ENCODE measurements around the gene NAALADL2. TPM values are rescaled to one million over a fixed set of nuclear protein-coding genes. Genes with fewer than 3 reads are reported as not detected.

NAALADL2 gene
- total and polyA plus RNA-seq, 2 donors (not counting 1 experiment from before 2014, with no cell fraction given): not detected

DNA sequence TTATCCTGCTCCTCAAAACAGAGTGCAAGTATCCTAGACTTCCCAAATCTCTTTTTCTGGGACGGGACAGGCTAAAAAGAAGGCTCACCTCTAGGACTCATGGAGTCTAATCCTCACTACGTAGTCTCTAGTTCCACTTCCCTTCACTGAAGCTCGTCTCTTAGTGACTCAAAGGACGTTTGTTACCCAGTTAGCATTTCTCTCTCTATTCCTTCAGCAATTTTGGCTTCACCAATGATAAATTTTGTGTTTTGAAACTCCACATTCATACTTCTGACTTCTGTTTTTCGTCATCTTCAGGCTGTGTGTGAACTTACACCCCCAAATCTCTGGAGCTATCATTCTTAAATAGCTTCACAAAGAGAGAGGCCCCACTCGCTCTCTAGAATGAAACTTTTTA, 627.1 kb downstream of the NAALADL2 start:
- Mint-ChIP-seq H3K9me3 (ENCODE audit: insufficient read depth) (no peaks in the 10 kb centered on the region), H3K27me3 (no peaks in the 10 kb centered on the region), H3K27ac (no peak overlapping the region), H3K4me3 (no peak overlapping the region), H3K4me1 (no peaks in the 10 kb centered on the region)
- Histone ChIP-seq H3K4me2 (replicated peaks; ENCODE audit: low read depth, low read length, poor library complexity, severe bottlenecking) (no peak overlapping the region), H3K9ac (ENCODE audit: low read length) (no peak overlapping the region), H3K4me1 (ENCODE audit: control insufficient read depth in 2 of 2, insufficient read depth in 2 of 2, low read length in 2 of 2) (no peaks in the 10 kb centered on the region), H2AFZ (ENCODE audit: insufficient read depth, low read depth, low read length, poor library complexity, severe bottlenecking) (no peak overlapping the region), H3K4me3 (ENCODE audit: control extremely low read depth in 1 of 5, extremely low read depth in 1 of 5, insufficient read depth in 1 of 5, low read depth in 2 of 5, low read length in 4 of 5) (no peak overlapping the region), H3K36me3 (replicated peaks in 1 of 2; ENCODE audit: control extremely low read depth in 1 of 2, control insufficient read depth in 1 of 2, extremely low read depth in 1 of 2, insufficient read depth in 2 of 2, low read length in 1 of 2) (no peaks in the 10 kb centered on the region), H3K9me3 (ENCODE audit: control extremely low read depth in 1 of 3, control insufficient read depth in 2 of 3, insufficient read depth in 1 of 3, low read length in 2 of 3) (no peaks in the 10 kb centered on the region), H3K27me3 (replicated peaks in 1 of 4; ENCODE audit: control extremely low read depth in 1 of 4, control insufficient read depth in 3 of 4, insufficient read depth in 4 of 4, low read length in 3 of 4) (no peaks in the 10 kb centered on the region), H4K20me1 (ENCODE audit: control insufficient read depth, insufficient read depth, low read length, poor library complexity, severe bottlenecking) (no peaks in the 10 kb centered on the region), H3K27ac (ENCODE audit: low read length in 2 of 2) (no peak overlapping the region), H3K79me2 (ENCODE audit: control insufficient read depth, insufficient read depth, low read length) (no peaks in the 10 kb centered on the region)
- TF ChIP-seq, protein P1, sequence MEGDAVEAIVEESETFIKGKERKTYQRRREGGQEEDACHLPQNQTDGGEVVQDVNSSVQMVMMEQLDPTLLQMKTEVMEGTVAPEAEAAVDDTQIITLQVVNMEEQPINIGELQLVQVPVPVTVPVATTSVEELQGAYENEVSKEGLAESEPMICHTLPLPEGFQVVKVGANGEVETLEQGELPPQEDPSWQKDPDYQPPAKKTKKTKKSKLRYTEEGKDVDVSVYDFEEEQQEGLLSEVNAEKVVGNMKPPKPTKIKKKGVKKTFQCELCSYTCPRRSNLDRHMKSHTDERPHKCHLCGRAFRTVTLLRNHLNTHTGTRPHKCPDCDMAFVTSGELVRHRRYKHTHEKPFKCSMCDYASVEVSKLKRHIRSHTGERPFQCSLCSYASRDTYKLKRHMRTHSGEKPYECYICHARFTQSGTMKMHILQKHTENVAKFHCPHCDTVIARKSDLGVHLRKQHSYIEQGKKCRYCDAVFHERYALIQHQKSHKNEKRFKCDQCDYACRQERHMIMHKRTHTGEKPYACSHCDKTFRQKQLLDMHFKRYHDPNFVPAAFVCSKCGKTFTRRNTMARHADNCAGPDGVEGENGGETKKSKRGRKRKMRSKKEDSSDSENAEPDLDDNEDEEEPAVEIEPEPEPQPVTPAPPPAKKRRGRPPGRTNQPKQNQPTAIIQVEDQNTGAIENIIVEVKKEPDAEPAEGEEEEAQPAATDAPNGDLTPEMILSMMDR (IDR thresholded peaks at IDR 0.05): no peak
- TF ChIP-seq EZH2 (IDR thresholded peaks at IDR 0.05; ENCODE audit: borderline replicate concordance, insufficient read depth, low read depth, low read length, poor library complexity, severe bottlenecking): no peak
- ATAC-seq (ENCODE audit: low read depth): no peak
- intact Hi-C loops (cut with micrococcal nuclease): no loop called here
- no peak for DNase-seq
- POLR2A ChIA-PET: no interaction called here
- CTCF ChIA-PET: no interaction called here
- 65% methylated on average over 4 of the region's 6 CpGs for WGBS (ENCODE audit: insufficient coverage)

DNA sequence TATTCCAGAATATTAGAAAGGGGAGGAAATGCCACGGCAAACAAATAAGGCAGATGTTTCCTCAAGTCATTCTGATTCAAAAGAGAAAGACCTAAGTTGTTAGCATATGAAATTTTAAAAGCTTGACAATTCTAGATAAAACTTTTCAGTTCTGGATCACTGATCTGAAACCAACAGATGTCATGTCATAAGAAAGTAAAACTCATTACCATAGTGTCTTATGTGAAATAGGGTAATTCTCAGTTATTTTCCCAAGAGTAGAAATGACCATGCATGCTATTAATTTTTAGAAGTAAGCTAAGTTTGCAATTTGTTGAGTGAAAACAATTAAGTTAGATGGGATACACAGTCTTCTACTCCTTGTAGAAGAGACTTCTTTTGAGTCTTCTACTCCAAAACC, 630.3 kb downstream of the NAALADL2 start:
- Histone ChIP-seq H2AFZ (ENCODE audit: insufficient read depth, low read depth, low read length, poor library complexity, severe bottlenecking) (no peak overlapping the region), H3K79me2 (ENCODE audit: control insufficient read depth, insufficient read depth, low read length) (no peaks in the 10 kb centered on the region), H3K4me1 (ENCODE audit: control insufficient read depth in 2 of 2, insufficient read depth in 2 of 2, low read length in 2 of 2) (no peaks in the 10 kb centered on the region), H3K27ac (ENCODE audit: low read length in 2 of 2) (no peak overlapping the region), H4K20me1 (ENCODE audit: control insufficient read depth, insufficient read depth, low read length, poor library complexity, severe bottlenecking) (no peaks in the 10 kb centered on the region), H3K9ac (ENCODE audit: low read length) (no peak overlapping the region), H3K9me3 (ENCODE audit: control extremely low read depth in 1 of 3, control insufficient read depth in 2 of 3, insufficient read depth in 1 of 3, low read length in 2 of 3) (no peaks in the 10 kb centered on the region), H3K36me3 (replicated peaks in 1 of 2; ENCODE audit: control extremely low read depth in 1 of 2, control insufficient read depth in 1 of 2, extremely low read depth in 1 of 2, insufficient read depth in 2 of 2, low read length in 1 of 2) (no peaks in the 10 kb centered on the region), H3K4me3 (ENCODE audit: control extremely low read depth in 1 of 5, extremely low read depth in 1 of 5, insufficient read depth in 1 of 5, low read depth in 2 of 5, low read length in 4 of 5) (no peak overlapping the region), H3K4me2 (replicated peaks; ENCODE audit: low read depth, low read length, poor library complexity, severe bottlenecking) (no peak overlapping the region), H3K27me3 (replicated peaks in 1 of 4; ENCODE audit: control extremely low read depth in 1 of 4, control insufficient read depth in 3 of 4, insufficient read depth in 4 of 4, low read length in 3 of 4) (no peaks in the 10 kb centered on the region)
- intact Hi-C loops (cut with micrococcal nuclease): no loop called here
- ATAC-seq (ENCODE audit: low read depth) (no peak), DNase-seq (no peak)
- POLR2A ChIA-PET: no interaction called here
- no peaks in the 10 kb centered on the region for H3K27me3 Mint-ChIP-seq
- H3K27ac Mint-ChIP-seq: no peak overlapping the region
- TF ChIP-seq EZH2 (IDR thresholded peaks at IDR 0.05; ENCODE audit: borderline replicate concordance, insufficient read depth, low read depth, low read length, poor library complexity, severe bottlenecking): no peak
- TF ChIP-seq, protein P1 (IDR thresholded peaks at IDR 0.05): no peak
- H3K4me3 Mint-ChIP-seq: no peak overlapping the region
- no peaks in the 10 kb centered on the region for H3K9me3 Mint-ChIP-seq (ENCODE audit: insufficient read depth)
- CTCF ChIA-PET: no interaction called here
- H3K4me1 Mint-ChIP-seq: no peaks in the 10 kb centered on the region
- no CpG with 5 or more reads among the region's 1 CpG for WGBS (ENCODE audit: insufficient coverage)

All from B cell (primary cell).